PC-3 (cell line): ENCODE results near the gene NELFA.

Source experiments
- CTCF ChIP-seq: fragments of 300-600 bp; sonication (generic); conservative IDR thresholded peaks from 2 replicates; pipeline ENCODE4 v1.5.1; 2017; ENCODE audit warnings: antibody characterized with exemption, low read depth, mild to moderate bottlenecking, low read length
- EZH2 ChIP-seq: fragments of 300-600 bp; sonication (generic); IDR thresholded peaks from one replicate; pipeline ENCODE4 v1.6.1; 2017; ENCODE audit warnings: antibody characterized with exemption, mild to moderate bottlenecking, low read length; ENCODE audit not compliant: unreplicated experiment
- EZH2phosphoT487 ChIP-seq: fragments of 300-600 bp; sonication (generic); IDR thresholded peaks from 2 replicates; pipeline ENCODE4 v1.6.1; 2018; ENCODE audit warnings: mild to moderate bottlenecking, antibody characterized with exemption, low read length, borderline replicate concordance

- no peak for TF ChIP-seq CTCF
- no peak for TF ChIP-seq EZH2
- TF ChIP-seq EZH2phosphoT487: no peak
Measured at GRCh38 chr4:1982124-1983052, 26.4 kb downstream of the NELFA start.
